Peyer's patch (tissue), 4 donors: ENCODE data around the gene IFNK. TPM values are rescaled to one million over a fixed set of nuclear protein-coding genes. Genes with fewer than 3 reads are reported as not detected.

Source experiments
- DNase-seq, 3 donors: peaks; one replicate each; pipeline ENCODE4 v3.0.0-alpha.2; 2017 to 2019
- H3K27ac ChIP-seq, 4 donors: fragments of 200-600 bp; sonication (generic); one replicate each; pipeline ENCODE4 v1.5.1; 2016 to 2019
- H3K27me3 ChIP-seq, 2 donors: fragments of 200-600 bp; sonication (generic); one replicate each; pipeline ENCODE4 v1.5.1; 2019
- H3K36me3 ChIP-seq, 3 donors: fragments of 200-600 bp; sonication (generic); one replicate each; pipeline ENCODE4 v1.5.1; 2016 to 2019
- H3K4me1 ChIP-seq, 4 donors: fragments of 200-600 bp; sonication (generic); one replicate each; pipeline ENCODE4 v1.5.1; 2016 to 2019
- H3K4me3 ChIP-seq, 4 donors: fragments of 200-600 bp; sonication (generic); 1 replicate in 3 of 4; 2 replicates in 1 of 4; pipeline ENCODE4 v1.5.1; 2016 to 2019; ENCODE audit warnings: mild to moderate bottlenecking in 1 of 4
- H3K9me3 ChIP-seq, 4 donors: fragments of 200-600 bp; sonication (generic); one replicate each; pipeline ENCODE4 v1.5.1; 2016 to 2019; ENCODE audit warnings: mild to moderate bottlenecking in 1 of 4
- POLR2A ChIP-seq, 2 donors: fragments of 450-650 bp; IDR thresholded peaks; one replicate each; pipeline ENCODE4 v1.5.1; 2017; ENCODE audit warnings: antibody characterized with exemption in 2 of 2, mild to moderate bottlenecking in 2 of 2, moderate library complexity in 2 of 2
- total RNA-seq, 4 donors: library from RNA; depleted of rRNA; stranded (reverse); fragments of >200 nt; gene quantifications; one replicate each; pipeline ENCODE4 v1.1.0, GENCODE V29; 2016
- TF ChIP-seq, protein P1 (sequence below), 6 experiments: fragments of 450-650 bp in 4 of 6; fragments of 200-600 bp in 2 of 6; sonication (generic) in 1 of 6; IDR thresholded peaks; one replicate each; pipeline ENCODE4 v1.5.1; 2017 to 2019; ENCODE audit warnings: antibody characterized with exemption in 6 of 6, mild to moderate bottlenecking in 3 of 6, moderate library complexity in 1 of 6

Gene IFNK
- total RNA-seq, 4 donors from 2014 or later = not detected

DNA sequence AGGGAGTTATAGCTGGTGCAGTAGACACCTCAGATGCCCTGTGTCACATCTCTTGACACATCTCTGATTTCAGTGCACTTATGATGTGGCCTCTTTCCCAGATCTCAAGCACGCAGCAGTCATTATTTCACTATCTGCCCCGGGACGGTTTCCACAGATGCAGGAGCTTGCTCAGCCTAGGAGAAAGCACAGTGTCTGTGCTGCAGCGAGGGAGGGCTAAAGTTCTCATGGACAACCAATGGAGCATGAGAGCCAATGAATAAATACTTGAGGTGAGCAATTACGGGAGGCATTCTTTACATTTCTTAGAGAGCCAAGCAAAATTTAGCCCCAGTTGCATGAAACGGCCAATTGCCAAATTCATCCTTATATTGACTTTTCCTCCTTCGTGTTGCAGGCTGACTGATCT lies 12.9 kb downstream of the IFNK start:
- peaks cover 0 to 15% (median 0%) of the 10 kb centered on the region in 4 donors for H3K4me1 ChIP-seq
- no peaks in the 10 kb centered on the region for H3K9me3 ChIP-seq
- DNase-seq = no peak
- H3K36me3 ChIP-seq = no peaks in the 10 kb centered on the region
- no peak overlapping the region for H3K27ac ChIP-seq
- H3K27me3 ChIP-seq = no peaks in the 10 kb centered on the region
- H3K4me3 ChIP-seq = no peak overlapping the region
- TF ChIP-seq, protein P1, sequence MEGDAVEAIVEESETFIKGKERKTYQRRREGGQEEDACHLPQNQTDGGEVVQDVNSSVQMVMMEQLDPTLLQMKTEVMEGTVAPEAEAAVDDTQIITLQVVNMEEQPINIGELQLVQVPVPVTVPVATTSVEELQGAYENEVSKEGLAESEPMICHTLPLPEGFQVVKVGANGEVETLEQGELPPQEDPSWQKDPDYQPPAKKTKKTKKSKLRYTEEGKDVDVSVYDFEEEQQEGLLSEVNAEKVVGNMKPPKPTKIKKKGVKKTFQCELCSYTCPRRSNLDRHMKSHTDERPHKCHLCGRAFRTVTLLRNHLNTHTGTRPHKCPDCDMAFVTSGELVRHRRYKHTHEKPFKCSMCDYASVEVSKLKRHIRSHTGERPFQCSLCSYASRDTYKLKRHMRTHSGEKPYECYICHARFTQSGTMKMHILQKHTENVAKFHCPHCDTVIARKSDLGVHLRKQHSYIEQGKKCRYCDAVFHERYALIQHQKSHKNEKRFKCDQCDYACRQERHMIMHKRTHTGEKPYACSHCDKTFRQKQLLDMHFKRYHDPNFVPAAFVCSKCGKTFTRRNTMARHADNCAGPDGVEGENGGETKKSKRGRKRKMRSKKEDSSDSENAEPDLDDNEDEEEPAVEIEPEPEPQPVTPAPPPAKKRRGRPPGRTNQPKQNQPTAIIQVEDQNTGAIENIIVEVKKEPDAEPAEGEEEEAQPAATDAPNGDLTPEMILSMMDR (IDR thresholded peaks at IDR 0.05) = no peak
- TF ChIP-seq POLR2A (IDR thresholded peaks at IDR 0.05) = no peak

DNA sequence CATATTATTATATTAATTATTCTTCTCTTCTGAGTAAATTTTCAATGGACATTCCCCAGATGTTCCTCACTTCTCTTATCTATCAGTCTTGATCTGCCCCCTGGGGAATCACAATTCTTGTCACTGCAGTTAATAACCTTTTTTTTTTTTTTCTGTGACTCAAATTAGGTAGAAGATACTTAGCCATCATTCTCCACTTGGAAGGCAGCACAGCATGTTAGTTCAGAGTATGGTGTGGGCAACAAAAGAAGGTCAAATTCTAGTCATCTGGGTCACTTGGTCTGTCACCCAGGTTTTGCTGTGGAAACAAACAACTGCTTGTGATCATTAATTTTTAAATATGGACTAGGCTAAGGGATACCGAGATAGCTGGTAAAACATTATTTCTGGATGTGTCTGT lies 13.7 kb downstream of the IFNK start:
- Histone ChIP-seq H3K9me3 (no peaks in the 10 kb centered on the region), H3K36me3 (no peaks in the 10 kb centered on the region), H3K27ac (no peak overlapping the region), H3K4me1 (peaks cover 0 to 15% (median 0%) of the 10 kb centered on the region in 4 donors), H3K27me3 (no peaks in the 10 kb centered on the region), H3K4me3 (no peak overlapping the region)
- TF ChIP-seq, protein P1 (IDR thresholded peaks at IDR 0.05) = no peak
- TF ChIP-seq POLR2A (IDR thresholded peaks at IDR 0.05) = no peak
- DNase-seq = no peak

DNA sequence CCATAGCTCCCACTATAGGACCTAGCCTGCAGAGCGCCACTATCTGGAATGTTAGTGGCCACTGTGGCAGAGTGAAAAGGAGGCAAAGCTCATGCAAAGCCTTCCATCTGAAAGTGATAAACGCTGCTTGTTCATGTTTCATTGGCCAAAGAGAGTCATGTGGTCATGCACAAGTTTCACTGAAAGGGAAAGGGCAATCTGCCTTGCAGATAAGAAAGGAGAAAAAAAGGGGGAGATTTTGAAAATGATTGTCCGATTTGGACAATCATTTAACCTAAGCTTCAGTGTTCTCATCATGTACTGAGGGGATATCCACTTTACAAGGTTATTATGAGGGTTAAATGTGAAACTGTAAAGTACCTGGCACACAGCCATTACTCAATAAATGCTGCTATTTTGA lies 14.6 kb downstream of the IFNK start:
- Histone ChIP-seq H3K4me3 (no peak overlapping the region), H3K36me3 (no peaks in the 10 kb centered on the region), H3K9me3 (no peaks in the 10 kb centered on the region), H3K27me3 (no peaks in the 10 kb centered on the region), H3K4me1 (peaks cover 0 to 15% (median 0%) of the 10 kb centered on the region in 4 donors), H3K27ac (peak overlapping the region in 1 of 4 donors; percentile 73)
- DNase-seq = no peak
- TF ChIP-seq POLR2A (IDR thresholded peaks at IDR 0.05) = no peak
- TF ChIP-seq, protein P1 (IDR thresholded peaks at IDR 0.05) = no peak

DNA sequence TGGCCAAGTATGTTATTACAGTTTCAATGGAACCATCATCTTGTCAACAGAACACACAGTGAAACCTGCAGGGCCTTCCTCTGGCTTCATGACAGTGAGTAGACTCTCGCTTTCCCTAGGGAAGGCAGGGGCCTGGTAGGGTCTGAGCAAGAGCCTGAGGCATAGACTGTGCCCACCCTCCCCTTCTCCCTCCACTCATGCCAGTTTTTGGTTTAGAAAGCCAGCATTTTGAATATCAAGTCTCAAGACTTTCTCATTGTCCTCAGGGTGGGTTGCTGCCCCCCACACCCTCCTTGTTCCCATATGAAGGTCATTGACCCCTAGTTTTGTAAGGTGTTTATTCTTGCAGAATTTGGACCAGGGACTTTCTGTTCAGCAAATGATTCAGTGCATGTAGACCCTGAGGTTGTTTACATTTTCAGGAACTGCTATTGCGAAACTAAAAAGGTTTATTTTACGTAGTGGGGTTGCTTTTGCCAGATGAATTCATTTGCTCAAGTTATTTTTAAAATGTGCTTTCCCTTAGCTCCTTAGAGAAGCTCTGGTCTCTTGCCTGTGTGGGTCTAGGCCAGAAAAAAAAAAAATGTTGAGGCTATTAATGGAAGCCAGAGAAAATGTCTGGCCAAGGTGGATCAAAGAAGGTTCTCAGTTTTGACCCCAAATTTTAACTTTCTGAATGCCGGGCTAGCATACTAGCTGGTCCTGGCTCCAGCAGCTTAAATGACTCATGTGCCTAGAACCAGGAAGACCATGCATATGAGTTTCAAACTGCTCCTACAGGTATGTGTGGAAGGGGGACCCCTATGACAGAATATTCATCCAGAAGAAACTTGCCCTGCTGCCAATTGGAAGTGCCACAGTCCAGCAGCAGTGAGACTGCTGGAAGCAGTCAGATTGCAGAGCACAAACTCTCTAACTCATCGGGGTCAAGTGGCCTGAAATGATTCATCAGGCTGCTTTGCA lies 15.7 kb downstream of the IFNK start:
- peaks cover 0 to 15% (median 0%) of the 10 kb centered on the region in 4 donors for H3K4me1 ChIP-seq
- peak in 1 of 3 donors; percentile 49 for DNase-seq

DNA sequence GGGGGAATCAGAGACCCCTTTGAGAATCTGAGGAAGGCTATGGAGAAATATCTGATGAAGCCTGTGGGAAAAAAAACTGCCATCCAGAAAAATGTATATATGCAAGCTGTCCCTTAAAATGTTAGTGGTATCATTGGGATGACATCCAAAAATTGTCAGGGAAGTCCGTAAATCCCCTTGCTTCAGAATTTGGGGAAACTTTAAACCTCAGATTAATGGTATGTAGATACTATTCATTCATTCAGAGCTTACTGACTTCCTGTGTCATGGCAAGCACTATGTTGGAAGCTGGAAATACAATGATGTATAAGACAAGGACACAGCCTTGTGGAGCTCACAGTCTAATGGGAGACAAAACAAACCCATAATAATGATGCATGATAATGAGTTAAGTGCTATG lies 16.4 kb downstream of the IFNK start:
- peak overlapping the region in 2 of 4 donors; percentile 59 to 73 for H3K27ac ChIP-seq
- DNase-seq = no peak
- H3K4me1 ChIP-seq = peaks cover 0 to 15% (median 0%) of the 10 kb centered on the region in 4 donors
- no peak overlapping the region for H3K4me3 ChIP-seq
- H3K36me3 ChIP-seq = no peaks in the 10 kb centered on the region
- H3K27me3 ChIP-seq = no peaks in the 10 kb centered on the region
- TF ChIP-seq, protein P1 (IDR thresholded peaks at IDR 0.05) = no peak
- TF ChIP-seq POLR2A (IDR thresholded peaks at IDR 0.05) = no peak
- H3K9me3 ChIP-seq = no peaks in the 10 kb centered on the region

More for the DNA sequence above, 15.7 kb downstream of the IFNK start:
- H3K27me3 ChIP-seq = no peaks in the 10 kb centered on the region
- no peak overlapping the region for H3K4me3 ChIP-seq
- peak overlapping the region; percentile 4 to 73 (median 62) for H3K27ac ChIP-seq
- TF ChIP-seq, protein P1 (IDR thresholded peaks at IDR 0.05) = no peak
- no peak for TF ChIP-seq POLR2A (IDR thresholded peaks at IDR 0.05)
- H3K36me3 ChIP-seq = no peaks in the 10 kb centered on the region
- no peaks in the 10 kb centered on the region for H3K9me3 ChIP-seq
